Fibroblast of the aortic adventitia (primary cell): ENCODE measurements around the gene TIPRL. TPM values are rescaled to one million over a fixed set of nuclear protein-coding genes. Genes with fewer than 3 reads are reported as not detected.
A peak's percentile ranks its signal among the peaks of the same experiment; 100 is the strongest.

ENCODE experiments used
- DNase-seq: peaks from one replicate; pipeline ENCODE4 v3.0.0-alpha.2; 2010; ENCODE audit warnings: low read depth
- H3K4me3 ChIP-seq: 2 replicates; pipeline ENCODE4 v1.5.1; 2011; ENCODE audit warnings: low read depth, mild to moderate bottlenecking, control low read depth, low read length, moderate library complexity
- total RNA-seq: library from RNA; depleted of rRNA; stranded (reverse); fragments of >200 nt; gene quantifications from 2 replicates; pipeline ENCODE4 v1.2.3, GENCODE V29; 2012; ENCODE audit warnings: low replicate concordance
- TF ChIP-seq, protein P1 (sequence below): IDR thresholded peaks from 2 replicates; pipeline ENCODE4 v1.5.1; 2011; ENCODE audit warnings: mild to moderate bottlenecking, low read length, control low read depth, inconsistent platforms; ENCODE audit not compliant: insufficient read depth

The TIPRL gene
- total RNA-seq, 1 donor, result 41.7 TPM

DNA sequence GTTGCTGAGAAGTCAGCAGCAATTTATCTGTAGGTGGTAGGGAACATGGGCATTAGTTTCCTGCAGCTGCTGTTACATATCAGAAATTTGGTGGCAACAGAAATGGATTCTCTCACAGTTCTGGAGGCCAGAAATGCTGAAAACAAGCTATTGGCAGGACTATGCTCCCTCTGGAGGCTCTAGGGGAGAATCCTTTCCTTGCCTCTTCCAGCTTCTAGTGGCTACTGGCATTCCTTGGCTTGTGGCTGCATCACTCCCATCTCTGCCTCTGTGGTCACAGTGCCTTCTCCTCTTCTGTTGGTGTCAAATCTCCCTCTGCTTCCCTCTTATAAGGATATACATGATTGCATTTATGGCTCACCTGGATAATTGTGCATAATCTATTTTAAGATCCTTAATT lies 44.5 kb downstream of the TIPRL start:
- no peak for DNase-seq
- TF ChIP-seq, protein P1, sequence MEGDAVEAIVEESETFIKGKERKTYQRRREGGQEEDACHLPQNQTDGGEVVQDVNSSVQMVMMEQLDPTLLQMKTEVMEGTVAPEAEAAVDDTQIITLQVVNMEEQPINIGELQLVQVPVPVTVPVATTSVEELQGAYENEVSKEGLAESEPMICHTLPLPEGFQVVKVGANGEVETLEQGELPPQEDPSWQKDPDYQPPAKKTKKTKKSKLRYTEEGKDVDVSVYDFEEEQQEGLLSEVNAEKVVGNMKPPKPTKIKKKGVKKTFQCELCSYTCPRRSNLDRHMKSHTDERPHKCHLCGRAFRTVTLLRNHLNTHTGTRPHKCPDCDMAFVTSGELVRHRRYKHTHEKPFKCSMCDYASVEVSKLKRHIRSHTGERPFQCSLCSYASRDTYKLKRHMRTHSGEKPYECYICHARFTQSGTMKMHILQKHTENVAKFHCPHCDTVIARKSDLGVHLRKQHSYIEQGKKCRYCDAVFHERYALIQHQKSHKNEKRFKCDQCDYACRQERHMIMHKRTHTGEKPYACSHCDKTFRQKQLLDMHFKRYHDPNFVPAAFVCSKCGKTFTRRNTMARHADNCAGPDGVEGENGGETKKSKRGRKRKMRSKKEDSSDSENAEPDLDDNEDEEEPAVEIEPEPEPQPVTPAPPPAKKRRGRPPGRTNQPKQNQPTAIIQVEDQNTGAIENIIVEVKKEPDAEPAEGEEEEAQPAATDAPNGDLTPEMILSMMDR, result no peak

DNA sequence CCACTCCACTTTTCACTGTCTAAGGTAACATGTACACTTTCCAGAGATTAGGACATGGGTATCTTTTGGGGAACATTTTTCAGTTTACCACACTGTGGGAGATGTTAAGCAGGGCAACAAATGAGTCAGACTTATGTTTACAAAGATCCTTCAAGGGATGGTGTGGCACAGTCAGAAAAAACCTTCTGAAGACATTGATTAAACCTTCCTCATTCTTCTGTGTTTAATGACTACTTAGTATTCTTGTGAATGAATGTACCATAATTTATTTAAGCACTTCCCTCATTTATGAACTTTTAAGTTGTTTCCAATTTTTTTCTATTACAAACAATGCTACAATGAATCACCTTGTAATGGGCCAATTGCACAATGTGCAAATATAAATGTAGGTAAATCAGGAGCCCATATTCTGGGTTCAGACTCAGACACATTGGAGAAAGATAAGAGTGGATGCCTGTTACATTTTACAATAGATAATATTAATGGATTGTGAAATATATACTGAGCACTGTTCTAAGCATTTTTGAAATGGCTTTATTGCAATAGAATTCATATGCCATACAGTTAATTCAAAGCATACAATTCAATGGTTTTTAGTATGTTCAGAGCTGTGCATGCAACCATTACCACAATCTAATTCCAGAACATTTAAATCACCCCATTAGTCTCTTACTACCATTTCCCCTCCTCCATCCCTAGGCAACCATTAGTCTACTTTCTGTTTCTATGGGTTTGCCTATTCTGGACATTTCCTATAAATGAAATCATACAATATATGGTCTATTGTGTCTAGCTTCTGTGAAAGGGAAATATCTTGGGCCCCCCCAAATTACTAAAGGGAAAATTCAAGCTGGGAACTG lies 45.1 kb downstream of the TIPRL start:
- DNase-seq, result peak; percentile 44
- no peak overlapping the region for H3K4me3 ChIP-seq
- TF ChIP-seq, protein P1, result no peak

More for the DNA sequence above, 44.5 kb downstream of the TIPRL start:
- H3K4me3 ChIP-seq, result no peak overlapping the region

DNA sequence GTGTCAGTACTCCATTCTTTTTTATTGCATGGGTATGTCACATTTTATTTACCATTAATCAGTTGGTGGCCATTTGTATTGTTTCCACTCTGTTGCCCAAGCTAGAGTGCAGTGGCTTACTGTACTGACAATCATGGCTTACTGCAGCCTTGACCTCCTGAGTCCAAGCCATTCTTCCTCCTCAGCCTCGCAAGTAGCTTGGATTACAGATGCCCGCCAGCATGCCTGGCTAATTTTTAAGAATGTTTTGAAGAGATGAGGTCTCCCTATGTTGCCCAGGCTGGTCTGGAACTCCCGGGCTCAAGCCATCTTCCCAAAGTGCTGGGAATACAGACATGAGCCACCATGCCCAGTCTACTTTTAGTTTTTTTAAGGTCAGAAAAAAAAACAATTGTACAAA lies 46.2 kb downstream of the TIPRL start:
- H3K4me3 ChIP-seq, result no peak overlapping the region

DNA sequence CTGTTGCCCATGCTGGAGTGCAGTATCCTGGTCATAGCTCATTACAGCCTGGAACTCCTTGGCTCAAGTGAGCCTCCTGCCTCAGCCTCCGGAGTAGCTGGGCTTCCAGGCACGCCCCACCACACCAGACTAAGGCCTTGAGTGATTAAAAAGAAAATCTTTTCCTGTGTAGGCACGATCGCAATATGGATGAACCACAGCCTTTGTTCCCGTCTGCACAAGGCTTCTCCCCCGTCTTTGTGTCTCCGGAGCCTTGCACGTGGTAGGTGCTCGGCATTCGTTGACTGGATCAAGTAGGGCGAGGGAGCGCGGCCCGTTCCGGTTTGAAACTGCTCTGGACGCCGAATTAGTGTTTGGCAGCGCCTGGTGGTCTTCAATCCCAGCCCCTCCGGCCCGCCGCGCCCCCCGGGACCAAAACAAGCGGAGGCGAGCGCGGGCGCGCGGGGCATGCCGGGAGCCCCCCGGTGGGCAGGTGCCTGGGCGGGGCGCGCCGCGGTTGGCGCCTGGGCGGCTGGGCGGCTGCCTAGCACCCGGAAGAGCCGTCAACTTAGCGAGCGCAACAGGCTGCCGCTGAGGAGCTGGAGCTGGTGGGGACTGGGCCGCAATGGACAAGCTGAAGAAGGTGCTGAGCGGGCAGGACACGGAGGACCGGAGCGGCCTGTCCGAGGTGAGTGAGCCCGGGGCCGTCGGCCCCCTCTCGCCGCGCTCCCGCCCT lies 46.9 kb downstream of the TIPRL start, which contains the start of gene SFT2D2:
Gene SFT2D2 (plus strand): TSS at position 529 of the 715 bp plus-strand sequence. CDS start 76 bp downstream, at position 605.
- DNase-seq, result peak; percentile 65
- TF ChIP-seq, protein P1, result no peak
- peak within 1 kb of the TSS; percentile 86 for H3K4me3 ChIP-seq

More for the DNA sequence above, 46.2 kb downstream of the TIPRL start:
- no peak for DNase-seq
- TF ChIP-seq, protein P1, result no peak

DNA sequence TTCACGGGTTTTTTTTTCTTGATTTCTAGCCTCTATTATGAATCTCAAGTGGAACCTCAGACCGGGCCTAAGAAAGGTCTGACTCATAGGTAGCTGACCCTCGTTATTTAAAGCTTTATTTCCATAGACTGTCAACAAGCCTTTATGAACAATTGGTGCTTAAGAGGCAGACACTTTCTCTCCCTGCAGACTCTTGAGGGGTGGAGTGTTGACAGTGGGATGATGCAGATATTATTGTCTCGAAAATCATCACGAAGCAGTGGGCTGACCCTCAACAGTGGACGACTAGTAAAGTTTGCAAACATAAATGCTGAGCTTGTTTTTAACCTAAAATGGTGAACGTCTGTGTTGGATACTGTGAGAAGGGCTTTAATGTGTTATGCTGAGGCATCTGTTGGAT lies 48.9 kb downstream of the TIPRL start:
- peak; percentile 57 for DNase-seq
- TF ChIP-seq, protein P1, result no peak
- peak overlapping the region; percentile 86 for H3K4me3 ChIP-seq

DNA sequence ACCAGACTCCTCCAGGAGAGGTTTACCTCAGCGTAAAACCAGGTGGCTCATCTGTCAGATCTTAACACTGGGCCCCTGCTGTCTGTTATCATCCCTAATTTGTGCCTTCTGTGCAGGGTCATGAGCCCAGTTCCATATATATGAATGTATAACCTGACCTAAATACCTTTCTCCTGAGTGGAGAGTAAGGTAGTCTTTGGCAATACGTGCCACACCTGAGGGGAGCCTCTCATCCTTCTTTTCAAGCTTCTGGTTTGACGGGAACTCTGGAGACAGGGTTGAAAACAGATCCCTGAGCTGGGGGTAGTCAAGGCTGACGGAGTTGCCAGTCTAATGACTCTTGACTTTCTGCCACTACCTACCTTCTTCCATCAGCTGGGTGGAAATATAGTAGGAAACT lies 51.1 kb downstream of the TIPRL start:
- TF ChIP-seq, protein P1, result no peak
- H3K4me3 ChIP-seq, result no peak overlapping the region
- DNase-seq, result no peak
